Kidney capillary endothelial cell (primary cell): ENCODE results near the gene MERTK.

Experiments
- DNase-seq: peaks from one replicate; pipeline ENCODE4 v3.0.0-alpha.2; 2018; ENCODE audit warnings: low spot score

MERTK gene

GRCh38 chr2:112077814-112078213 lies 179.4 kb downstream of the MERTK start:
- DNase-seq = no peak
